HG02973 (cell line): ENCODE data around the gene MYADM.
"Not testable (repeated sequence)": the region's sequence is repeated elsewhere in the genome, so short reads cannot be mapped to it uniquely, and the experiment has no call there.

ENCODE experiments used
- ATAC-seq: cut with Tn5 transposase; IDR thresholded peaks from one replicate; pipeline ENCODE4 v1.9.1; 2021; ENCODE audit warnings: moderate library complexity; ENCODE audit not compliant: unreplicated experiment

The MYADM gene

GRCh38 chr19:53867225-53868090 is at the start of gene MYADM:
TSS of gene MYADM (plus strand) at chr19:53867883. CDS start at chr19:53873530, 5,647 bp downstream.
- peak; percentile 55 for ATAC-seq

GRCh38 chr19:53818756-53819155 is 48.9 kb upstream of the MYADM start:
- no peak for ATAC-seq

GRCh38 chr19:53819861-53820260 is 47.8 kb upstream of the MYADM start:
- ATAC-seq, result no peak

GRCh38 chr19:53823380-53824120 is 44.1 kb upstream of the MYADM start:
- no peak for ATAC-seq

- no peak for ATAC-seq
Observed at GRCh38 chr19:53824134-53824611, 43.5 kb upstream of the MYADM start, which contains the start of gene NLRP12. TSS of gene NLRP12 (minus strand) at chr19:53824314. CDS start at chr19:53824174, 140 bp downstream.

GRCh38 chr19:53826876-53827275 is 40.8 kb upstream of the MYADM start:
- no peak for ATAC-seq

- ATAC-seq, result no peak
Observed at GRCh38 chr19:53828531-53828930, 39.2 kb upstream of the MYADM start.

GRCh38 chr19:53832861-53833260 is 34.8 kb upstream of the MYADM start:
- not testable (repeated sequence) for ATAC-seq

- ATAC-seq, result not testable (repeated sequence)
Observed at GRCh38 chr19:53838446-53838845, 29.2 kb upstream of the MYADM start.

GRCh38 chr19:53840241-53840640 is 27.4 kb upstream of the MYADM start:
- ATAC-seq, result not testable (repeated sequence)

GRCh38 chr19:53840914-53841313 is 26.8 kb upstream of the MYADM start:
- not testable (repeated sequence) for ATAC-seq

- ATAC-seq, result no peak
Observed at GRCh38 chr19:53844849-53845246, 22.8 kb upstream of the MYADM start.

GRCh38 chr19:53847555-53847954 is 20.1 kb upstream of the MYADM start:
- no peak for ATAC-seq

- ATAC-seq, result no peak
Observed at GRCh38 chr19:53849237-53849676, 18.4 kb upstream of the MYADM start.

GRCh38 chr19:53853707-53854106 is 14.0 kb upstream of the MYADM start:
- ATAC-seq, result no peak

GRCh38 chr19:53864308-53864836 is 3.3 kb upstream of the MYADM start:
- no peak for ATAC-seq

GRCh38 chr19:53865523-53865917 is 2.2 kb upstream of the MYADM start:
- no peak for ATAC-seq

- no peak for ATAC-seq
Observed at GRCh38 chr19:53865918-53866864, 1.5 kb upstream of the MYADM start.

GRCh38 chr19:53866865-53867224 is 838 bp upstream of the MYADM start:
- ATAC-seq, result no peak
